ENCODE data around the gene RUNX1. TPM values are rescaled to one million over a fixed set of nuclear protein-coding genes. Genes with fewer than 3 reads are reported as not detected.

Gene RUNX1
- total RNA-seq, 1 donor from 2014 or later, result 92.1 TPM

DNA sequence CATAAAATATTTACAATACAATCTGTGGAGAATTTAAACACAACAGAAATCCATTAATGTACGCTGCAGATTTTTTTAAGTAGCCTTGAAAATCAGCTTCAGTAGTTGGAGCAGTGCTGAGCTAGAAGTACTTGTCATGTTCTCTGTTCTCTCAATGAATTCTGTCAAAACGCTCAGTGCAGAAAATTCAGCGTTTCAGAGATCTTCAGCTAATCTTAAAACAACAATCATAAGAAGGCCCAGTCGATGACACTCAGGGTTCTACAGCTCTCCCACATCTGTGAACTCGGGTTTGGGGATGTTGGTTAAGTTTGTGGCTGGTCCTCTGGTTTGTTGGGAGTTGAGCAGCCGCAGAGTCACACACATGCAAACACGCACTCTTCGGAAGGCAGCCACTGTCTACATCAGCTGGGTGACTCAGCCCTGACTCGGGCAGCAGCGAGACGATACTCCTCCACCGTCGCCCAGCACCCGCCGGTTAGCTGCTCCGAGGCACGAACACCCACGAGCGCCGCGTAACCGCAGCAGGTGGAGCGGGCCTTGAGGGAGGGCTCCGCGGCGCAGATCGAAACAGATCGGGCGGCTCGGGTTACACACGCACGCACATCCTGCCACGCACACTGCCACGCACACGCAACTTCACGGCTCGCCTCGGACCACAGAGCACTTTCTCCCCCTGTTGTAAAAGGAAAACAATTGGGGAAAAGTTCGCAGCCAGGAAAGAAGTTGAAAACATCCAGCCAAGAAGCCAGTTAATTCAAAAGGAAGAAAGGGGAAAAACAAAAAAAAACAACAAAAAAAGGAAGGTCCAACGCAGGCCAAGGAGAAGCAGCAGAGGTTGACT lies 161.2 kb downstream of the RUNX1 start:
- H3K27me3 Mint-ChIP-seq, result peaks cover 1% of the 10 kb centered on the region
- TF ChIP-seq CTCF (IDR thresholded peaks at IDR 0.05), result no peak
- intact Hi-C loops (cut with micrococcal nuclease), result loop anchor here (1.0 to 10.0 kb wide), 15 partner anchors 22 to 1177 kb away; partner anchors contain the start of gene SETD4
- peak; percentile 84 for DNase-seq
- H3K36me3 Mint-ChIP-seq (ENCODE audit: low read depth), result peaks cover 16% of the 10 kb centered on the region
- H3K4me1 Mint-ChIP-seq, result peaks cover 61% of the 10 kb centered on the region
- ChIA-PET CTCF (interaction anchor here (0.6 to 4.7 kb wide), 12 partner anchors 13 to 1221 kb away, joined by 3 to 66 read pairs (median 4); no protein-coding TSS in a partner anchor), POLR2A (interaction anchor here (0.6 to 7.3 kb wide), 41 partner anchors 8 to 1172 kb away, joined by 3 to 290 read pairs (median 7); partner anchors contain the start of genes RUNX1 and SETD4)
- ATAC-seq (ENCODE audit: low read depth), result peak; percentile 62
- no peaks in the 10 kb centered on the region for H3K9me3 Mint-ChIP-seq
- H3K27ac Mint-ChIP-seq, result peak overlapping the region; percentile 99
- H3K4me3 Mint-ChIP-seq, result peak overlapping the region; percentile 91

DNA sequence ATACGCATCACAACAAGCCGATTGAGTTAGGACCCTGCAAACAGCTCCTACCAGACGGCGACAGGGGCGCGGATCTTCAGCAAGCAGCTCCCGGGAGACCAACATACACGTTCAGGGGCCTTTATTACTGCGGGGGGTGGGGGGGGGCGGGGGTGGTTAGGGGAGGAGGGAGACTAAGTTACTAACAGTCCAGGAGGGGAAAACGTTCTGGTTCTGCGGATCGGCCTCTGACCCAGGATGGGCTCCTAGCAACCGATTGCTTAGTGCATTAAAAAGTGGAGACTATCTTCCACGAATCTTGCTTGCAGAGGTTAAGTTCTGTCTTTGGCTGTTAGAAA lies 162.0 kb downstream of the RUNX1 start:
- intact Hi-C loops (cut with micrococcal nuclease), result loop anchor here (5.0 to 10.0 kb wide), 3 partner anchors 640 to 1178 kb away; partner anchors contain the start of gene SETD4

DNA sequence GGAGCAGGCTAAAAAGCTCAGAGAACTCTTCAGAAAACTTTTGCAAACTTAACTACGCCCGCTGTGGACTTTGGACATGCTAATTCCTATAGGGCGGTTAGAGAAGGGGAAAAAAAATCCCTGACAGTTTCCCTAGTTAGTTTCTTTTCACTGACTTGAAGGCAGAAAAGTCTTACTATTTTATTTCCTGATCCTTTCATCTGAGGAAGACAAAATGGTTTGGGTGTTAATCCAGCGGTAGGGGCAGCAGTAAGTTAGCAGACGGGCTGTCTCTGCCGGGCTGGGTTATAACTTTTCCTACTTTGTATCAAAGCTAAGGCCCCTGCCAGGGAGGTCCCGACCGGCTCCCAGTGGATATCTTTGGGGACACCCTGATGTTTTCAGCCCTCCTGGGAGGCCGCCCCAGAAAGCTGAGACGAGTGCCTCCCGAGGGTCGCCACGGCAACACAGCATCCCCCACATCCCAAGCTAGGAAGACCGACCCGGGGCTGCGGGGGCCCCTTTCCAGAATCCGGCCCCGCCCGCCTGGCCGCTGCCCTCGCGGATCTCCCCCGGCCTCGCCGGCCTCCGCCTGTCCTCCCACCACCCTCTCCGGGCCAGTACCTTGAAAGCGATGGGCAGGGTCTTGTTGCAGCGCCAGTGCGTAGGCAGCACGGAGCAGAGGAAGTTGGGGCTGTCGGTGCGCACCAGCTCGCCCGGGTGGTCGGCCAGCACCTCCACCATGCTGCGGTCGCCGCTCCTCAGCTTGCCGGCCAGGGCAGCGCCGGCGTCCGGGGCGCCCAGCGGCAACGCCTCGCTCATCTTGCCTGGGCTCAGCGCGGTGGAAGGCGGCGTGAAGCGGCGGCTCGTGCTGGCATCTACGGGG lies 162.6 kb downstream of the RUNX1 start:
- Mint-ChIP-seq H3K27me3 (no peaks in the 10 kb centered on the region), H3K9me3 (no peaks in the 10 kb centered on the region), H3K36me3 (ENCODE audit: low read depth) (peaks cover 16% of the 10 kb centered on the region), H3K4me1 (peaks cover 64% of the 10 kb centered on the region), H3K4me3 (peak overlapping the region; percentile 91), H3K27ac (peak overlapping the region; percentile 63)
- peak; percentile 40 for DNase-seq
- POLR2A ChIA-PET, result interaction anchor here (0.6 to 7.3 kb wide), 19 partner anchors 10 to 1174 kb away, joined by 3 to 290 read pairs (median 7); partner anchors contain the start of genes RUNX1 and SETD4
- CTCF ChIA-PET, result interaction anchor here (0.7 to 4.1 kb wide), 5 partner anchors 21 to 514 kb away, joined by 3 to 23 read pairs (median 4); no protein-coding TSS in a partner anchor
- TF ChIP-seq CTCF (IDR thresholded peaks at IDR 0.05), result no peak
- no peak for ATAC-seq (ENCODE audit: low read depth)
- intact Hi-C loops (cut with micrococcal nuclease), result loop anchor here (5.0 to 10.0 kb wide), 3 partner anchors 641 to 1178 kb away; partner anchors contain the start of gene SETD4

More for the DNA sequence above, 162.0 kb downstream of the RUNX1 start:
- Mint-ChIP-seq H3K36me3 (ENCODE audit: low read depth) (peaks cover 16% of the 10 kb centered on the region), H3K27ac (peak overlapping the region; percentile 99), H3K4me3 (peak overlapping the region; percentile 91), H3K9me3 (no peaks in the 10 kb centered on the region), H3K4me1 (peaks cover 64% of the 10 kb centered on the region), H3K27me3 (peaks cover 1% of the 10 kb centered on the region)
- TF ChIP-seq CTCF (IDR thresholded peaks at IDR 0.05), result no peak
- ChIA-PET CTCF (interaction anchor here (0.7 to 4.7 kb wide), 8 partner anchors 12 to 953 kb away, joined by 3 to 66 read pairs (median 4); no protein-coding TSS in a partner anchor), POLR2A (interaction anchor here (0.6 to 7.3 kb wide), 22 partner anchors 11 to 1173 kb away, joined by 4 to 290 read pairs (median 14); partner anchors contain the start of genes RUNX1 and SETD4)
- ATAC-seq (ENCODE audit: low read depth) (no peak), DNase-seq (no peak)

DNA sequence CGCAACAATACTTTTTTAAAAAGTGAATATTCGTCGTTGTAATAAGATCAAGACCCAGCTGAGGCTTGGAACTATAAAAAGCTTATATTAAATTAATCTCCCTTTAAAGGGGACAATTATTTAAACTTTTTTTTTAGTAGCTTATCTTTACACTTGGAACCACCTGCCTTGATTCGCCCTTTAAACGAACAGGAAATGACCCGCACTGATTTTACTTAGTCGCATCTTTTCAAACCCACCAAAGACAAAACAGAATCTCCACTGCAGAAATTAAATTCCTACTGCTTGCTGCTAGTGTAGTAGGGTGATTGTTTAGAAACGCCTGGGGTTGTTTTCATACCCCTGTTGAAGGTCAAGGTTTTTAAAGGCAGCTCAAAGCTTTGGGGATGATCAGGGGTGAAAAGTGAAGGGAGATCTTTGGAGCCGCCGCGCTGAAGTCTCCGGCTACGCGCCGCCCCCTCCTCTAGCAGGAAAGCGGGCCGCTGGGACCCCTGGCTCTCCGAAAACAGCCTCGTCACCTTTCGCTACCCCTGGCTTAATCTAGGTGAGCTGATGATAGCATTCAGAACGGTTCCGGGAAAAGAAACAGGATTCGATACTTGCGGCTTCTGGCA lies 163.4 kb downstream of the RUNX1 start:
- TF ChIP-seq CTCF (IDR thresholded peaks at IDR 0.05), result no peak
- ATAC-seq (ENCODE audit: low read depth) (no peak), DNase-seq (no peak)
- peaks cover 20% of the 10 kb centered on the region for H3K36me3 Mint-ChIP-seq (ENCODE audit: low read depth)
- no peaks in the 10 kb centered on the region for H3K27me3 Mint-ChIP-seq
- ChIA-PET POLR2A (interaction anchor here (0.8 to 7.3 kb wide), 12 partner anchors 10 to 163 kb away, joined by 3 to 290 read pairs (median 7); partner anchors contain the start of gene RUNX1), CTCF (interaction anchor here (0.9 to 4.1 kb wide), 2 partner anchors 20 to 515 kb away, joined by 4 to 23 read pairs; no protein-coding TSS in a partner anchor)
- peak overlapping the region; percentile 63 for H3K27ac Mint-ChIP-seq
- H3K4me3 Mint-ChIP-seq, result peak overlapping the region; percentile 91
- H3K9me3 Mint-ChIP-seq, result no peaks in the 10 kb centered on the region
- intact Hi-C loops (cut with micrococcal nuclease), result loop anchor here (5.0 to 10.0 kb wide), 3 partner anchors 642 to 1179 kb away; partner anchors contain the start of gene SETD4
- peaks cover 62% of the 10 kb centered on the region for H3K4me1 Mint-ChIP-seq

Data from activated B cell treated with CpG ODN at 0.5 μM for 24 hours (primary cell).